Psoas muscle (tissue), 8 donors: ENCODE results near the gene CSF2. TPM values are rescaled to one million over a fixed set of nuclear protein-coding genes. Genes with fewer than 3 reads are reported as not detected.
"Not testable (repeated sequence)": the region's sequence is repeated elsewhere in the genome, so short reads cannot be mapped to it uniquely, and the experiment has no call there.

Experiments
- ATAC-seq, 4 donors: fragments of 200-7000 bp; cut with Tn5 transposase; one replicate each; pipeline ENCODE4 v1.9.1; 2020; ENCODE audit warnings: moderate library complexity in 3 of 4, mild to moderate bottlenecking in 2 of 4
- DNase-seq, 2 donors: peaks; one replicate each; pipeline ENCODE4 v3.0.0-alpha.2; 2020
- H3K27ac ChIP-seq: fragments of 200-600 bp; one replicate; pipeline ENCODE4 v1.8.0; 2022
- H3K27me3 ChIP-seq, 3 donors: fragments of 200-600 bp in 1 of 3; one replicate each; pipeline versions ENCODE4 v1.6.1 to v1.8.0; 2013 to 2022; ENCODE audit warnings: low read length in 2 of 3, mild to moderate bottlenecking in 2 of 3, moderate library complexity in 1 of 3; ENCODE audit not compliant: insufficient read depth in 3 of 3
- H3K36me3 ChIP-seq, 2 donors: fragments of 200-600 bp in 1 of 2; one replicate each; pipeline versions ENCODE4 v1.6.1 to v1.8.0; 2013 to 2022; ENCODE audit warnings: low read depth in 1 of 2, mild to moderate bottlenecking in 1 of 2, moderate library complexity in 1 of 2; ENCODE audit not compliant: insufficient read depth in 1 of 2
- H3K4me1 ChIP-seq: fragments of 200-600 bp; one replicate; pipeline ENCODE4 v1.8.0; 2022
- H3K4me3 ChIP-seq: fragments of 200-600 bp; one replicate; pipeline ENCODE4 v1.8.0; 2022; ENCODE audit warnings: mild to moderate bottlenecking
- H3K9me3 ChIP-seq: fragments of 200-600 bp; one replicate; pipeline ENCODE4 v1.8.0; 2022
- WGBS, 3 donors: extraction: QIAGEN DNeasy Blood & Tissue Kit; methylation state at CpG; one replicate each; pipeline versions ENCODE4 v1.1.6 to v1.1.7; 2013; 5-methylcytosine and 5-hydroxymethylcytosine counted together
- intact Hi-C, 2 donors: fragments of 100-400 bp; cut with DNase I; formaldehyde crosslinking; loops; one replicate each; pipeline versions ENCODE4 v1.11.0 to v1.14.2; 2022
- polyA plus RNA-seq, 3 donors: library from polyadenylated mRNA; stranded (reverse); fragments of 200-250 nt; gene quantifications; one replicate each; pipeline ENCODE4 v1.2.3, GENCODE V29; 2013
- total RNA-seq, 4 donors: library from RNA; stranded (reverse); fragmentation: NEBNext Ultra II Directional in 2 of 4; extraction: Animal tissue kit (Norgen Biotek cat#: 25700) in 2 of 4; gene quantifications; one replicate each; pipeline versions ENCODE4 v1.2.1 to v1.2.4, GENCODE V29; 2021 to 2023
- TF ChIP-seq, protein P1 (sequence below): fragments of 200-600 bp; IDR thresholded peaks from one replicate; pipeline ENCODE4 v1.8.0; 2022; ENCODE audit warnings: antibody characterized with exemption
- donor health status: healthy with polysubstance abuse.
- donor health status: DM: no; HTN: no; CAD: no; lungs with moderate emphysema.
- donor health status: Bipolar disorder and iron deficiency.
- donor health status: healthy.
- donor health status: DM: yes; HTN: yes; CAD: no.
- donor health status: DM: no; HTN: no; CAD: no.
- donor health status: DM: no; HTN: no; CAD: no.
- donor health status: DM: yes; HTN: yes; CAD: no.

Gene CSF2
- total and polyA plus RNA-seq, 7 donors: 0.14 TPM; not detected in 6

- ATAC-seq (no peak), DNase-seq (no peak)
- Histone ChIP-seq H3K4me3 (no peak overlapping the region), H3K9me3 (no peaks in the 10 kb centered on the region), H3K27me3 (no peaks in the 10 kb centered on the region), H3K36me3 (no peaks in the 10 kb centered on the region), H3K27ac (no peak overlapping the region), H3K4me1 (no peaks in the 10 kb centered on the region)
- WGBS, 3 donors: 78 to 84% (median 81%) methylated on average over 4 of the region's 4 CpGs
- TF ChIP-seq, protein P1, sequence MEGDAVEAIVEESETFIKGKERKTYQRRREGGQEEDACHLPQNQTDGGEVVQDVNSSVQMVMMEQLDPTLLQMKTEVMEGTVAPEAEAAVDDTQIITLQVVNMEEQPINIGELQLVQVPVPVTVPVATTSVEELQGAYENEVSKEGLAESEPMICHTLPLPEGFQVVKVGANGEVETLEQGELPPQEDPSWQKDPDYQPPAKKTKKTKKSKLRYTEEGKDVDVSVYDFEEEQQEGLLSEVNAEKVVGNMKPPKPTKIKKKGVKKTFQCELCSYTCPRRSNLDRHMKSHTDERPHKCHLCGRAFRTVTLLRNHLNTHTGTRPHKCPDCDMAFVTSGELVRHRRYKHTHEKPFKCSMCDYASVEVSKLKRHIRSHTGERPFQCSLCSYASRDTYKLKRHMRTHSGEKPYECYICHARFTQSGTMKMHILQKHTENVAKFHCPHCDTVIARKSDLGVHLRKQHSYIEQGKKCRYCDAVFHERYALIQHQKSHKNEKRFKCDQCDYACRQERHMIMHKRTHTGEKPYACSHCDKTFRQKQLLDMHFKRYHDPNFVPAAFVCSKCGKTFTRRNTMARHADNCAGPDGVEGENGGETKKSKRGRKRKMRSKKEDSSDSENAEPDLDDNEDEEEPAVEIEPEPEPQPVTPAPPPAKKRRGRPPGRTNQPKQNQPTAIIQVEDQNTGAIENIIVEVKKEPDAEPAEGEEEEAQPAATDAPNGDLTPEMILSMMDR: no peak
- intact Hi-C loops: no loop called here
These were observed 40.8 kb downstream of the CSF2 start for GRCh38 chr5:132114150-132115121.

- no peaks in the 10 kb centered on the region for H3K36me3 ChIP-seq
- no peak for DNase-seq
- TF ChIP-seq, protein P1: no peak
- H3K27ac ChIP-seq: no peak overlapping the region
- no peak overlapping the region for H3K4me3 ChIP-seq
- intact Hi-C loops: no loop called here
- no peaks in the 10 kb centered on the region for H3K9me3 ChIP-seq
- H3K27me3 ChIP-seq: no peaks in the 10 kb centered on the region
- 95 to 100% (median 100%) methylated on average over 1 of the region's 1 CpG for WGBS, 3 donors
- no peak for ATAC-seq
- no peaks in the 10 kb centered on the region for H3K4me1 ChIP-seq
These were observed 41.8 kb downstream of the CSF2 start for GRCh38 chr5:132115375-132115774.

DNA sequence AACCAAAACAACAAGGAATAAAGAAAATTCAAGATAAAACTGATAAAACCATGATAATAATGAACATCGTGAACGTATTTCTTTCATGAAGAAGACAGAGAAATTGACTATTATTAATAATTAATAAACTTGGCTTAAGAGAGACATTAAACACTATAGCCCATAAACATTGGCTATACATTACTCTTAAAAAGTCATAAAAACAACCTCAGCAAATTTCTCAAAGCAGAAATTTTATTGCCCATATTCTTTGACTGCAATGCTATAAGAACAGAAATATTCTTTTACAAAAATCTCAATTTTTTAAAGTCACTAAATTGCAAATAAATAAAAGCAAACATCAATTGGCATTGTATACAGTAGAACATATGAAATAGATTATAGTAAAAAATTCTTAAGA is 42.5 kb downstream of the CSF2 start:
- H3K27ac ChIP-seq: no peak overlapping the region
- no peak for DNase-seq
- no peaks in the 10 kb centered on the region for H3K4me1 ChIP-seq
- H3K4me3 ChIP-seq: no peak overlapping the region
- intact Hi-C loops: no loop called here
- H3K9me3 ChIP-seq: no peaks in the 10 kb centered on the region
- 96 to 97% (median 97%) methylated on average over 2 of the region's 2 CpGs for WGBS, 3 donors
- H3K36me3 ChIP-seq: no peaks in the 10 kb centered on the region
- ATAC-seq: no peak
- no peaks in the 10 kb centered on the region for H3K27me3 ChIP-seq
- TF ChIP-seq, protein P1: no peak

DNA sequence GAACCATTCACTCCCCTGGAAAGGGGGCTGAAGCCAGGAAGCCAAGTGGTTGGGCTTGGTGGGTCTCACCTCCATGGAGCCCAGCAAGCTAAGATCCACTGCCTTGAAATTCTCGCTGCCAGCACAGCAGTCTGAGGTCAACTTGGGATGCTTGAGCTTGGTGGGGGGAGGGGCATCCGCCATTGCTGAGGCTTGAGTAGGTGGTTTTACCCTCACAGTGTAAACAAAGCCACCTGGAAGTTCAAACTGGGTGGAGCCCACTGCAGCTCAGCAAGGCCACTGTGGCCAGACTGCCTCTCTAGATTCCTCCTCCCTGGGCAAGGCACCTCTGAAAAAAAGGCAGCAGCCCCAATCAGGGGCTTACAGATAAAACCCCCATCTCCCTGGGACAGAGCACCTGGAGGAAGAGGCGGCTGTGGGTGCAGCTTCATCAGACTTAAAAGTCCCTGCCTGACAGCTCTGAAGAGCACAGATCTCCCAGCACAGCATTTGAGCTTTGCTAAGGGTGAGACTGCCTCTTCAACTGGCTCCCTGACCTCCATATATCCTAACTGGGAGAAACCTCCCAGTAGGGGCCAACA is 43.4 kb downstream of the CSF2 start:
- ATAC-seq, H3K27ac ChIP-seq, H3K9me3 ChIP-seq, H3K27me3 ChIP-seq, H3K4me3 ChIP-seq, H3K36me3 ChIP-seq, H3K4me1 ChIP-seq, DNase-seq, intact Hi-C loops: not testable (repeated sequence)
- 74 to 83% (median 79%) methylated on average over 3 of the region's 3 CpGs for WGBS, 3 donors

- DNase-seq, H3K27me3 ChIP-seq, H3K27ac ChIP-seq, H3K4me1 ChIP-seq, H3K36me3 ChIP-seq, intact Hi-C loops, ATAC-seq, H3K4me3 ChIP-seq, H3K9me3 ChIP-seq: not testable (repeated sequence)
- WGBS, 3 donors: 69 to 75% (median 73%) methylated on average over 3 of the region's 3 CpGs
These were observed 47.1 kb downstream of the CSF2 start for GRCh38 chr5:132120717-132121116.

GRCh38 chr5:132122971-132123370 is 49.4 kb downstream of the CSF2 start:
- H3K27me3 ChIP-seq, DNase-seq, H3K4me1 ChIP-seq, H3K36me3 ChIP-seq, H3K9me3 ChIP-seq, ATAC-seq, H3K4me3 ChIP-seq, H3K27ac ChIP-seq, intact Hi-C loops: not testable (repeated sequence)
- WGBS, 3 donors: 76 to 81% (median 81%) methylated on average over 3 of the region's 3 CpGs

DNA sequence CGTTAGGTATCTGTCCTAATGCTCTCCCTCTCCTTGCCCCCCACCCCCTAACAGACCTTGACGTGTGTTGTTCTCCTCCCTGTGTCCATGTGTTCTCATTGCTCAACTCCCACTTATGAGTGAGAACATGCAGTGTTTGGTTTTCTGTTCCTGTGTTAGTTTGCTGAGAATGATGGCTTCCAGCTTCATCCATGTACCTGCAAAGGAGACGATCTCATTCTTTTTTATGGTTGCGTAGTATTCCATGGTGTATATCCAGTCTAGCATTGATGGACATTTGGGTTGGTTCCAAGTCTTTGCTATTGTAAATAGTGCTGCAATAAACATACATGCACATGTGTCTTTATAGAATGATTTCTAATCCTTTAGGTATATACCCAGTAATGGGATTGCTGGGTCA is 50.0 kb downstream of the CSF2 start:
- H3K27ac ChIP-seq, H3K27me3 ChIP-seq, H3K4me1 ChIP-seq, DNase-seq, H3K36me3 ChIP-seq, H3K9me3 ChIP-seq, ATAC-seq, H3K4me3 ChIP-seq, intact Hi-C loops: not testable (repeated sequence)
- 86 to 91% (median 90%) methylated on average over 4 of the region's 4 CpGs for WGBS, 3 donors
